PC-9 (cell line): ENCODE results near the gene CTSD. TPM values are rescaled to one million over a fixed set of nuclear protein-coding genes. Genes with fewer than 3 reads are reported as not detected.

Experiments used
- BruUV-seq: library from RNA; stranded (reverse); fragments of 400-500 nt; replicated peaks from 2 replicates; lab custom pipeline; 2021; lab: Mats Ljungman, UMichigan
- CTCF ChIA-PET: fragments of 300-600 bp; sonication (Branson Sonifier 250); formaldehyde crosslinking; loops from one replicate; lab custom pipeline; 2022; ENCODE audit warnings: antibody characterized with exemption; lab: Charles Lee
- POLR2A ChIA-PET: fragments of 300-600 bp; sonication (Branson Sonifier 250); formaldehyde crosslinking; loops from one replicate; lab custom pipeline; 2022; ENCODE audit warnings: antibody characterized with exemption; ENCODE audit not compliant: unreplicated experiment; lab: Charles Lee
- DNase-seq, 2 experiments: peaks; one replicate each; pipeline versions ENCODE4 v3.0.0 to v3.0.0-alpha.2; 2015 to 2022; ENCODE audit warnings: mixed read lengths in 1 of 2
- H2AFZ ChIP-seq: fragments of 200-600 bp; sonication (generic); 2 replicates; pipeline ENCODE4 v1.8.1; 2017; ENCODE audit warnings: antibody characterized with exemption
- H3F3A ChIP-seq: fragments of 200-600 bp; sonication (generic); 2 replicates; pipeline ENCODE4 v1.8.1; 2017; ENCODE audit warnings: antibody characterized with exemption, mild to moderate bottlenecking, low read depth; ENCODE audit not compliant: insufficient read depth
- H3K27ac ChIP-seq: fragments of 200-600 bp; sonication (generic); 2 replicates; pipeline ENCODE4 v1.6.1; 2016; ENCODE audit warnings: mixed run types
- H3K27me3 ChIP-seq: fragments of 200-600 bp; sonication (generic); 2 replicates; pipeline ENCODE4 v1.6.1; 2016; ENCODE audit warnings: low read depth, mixed run types; ENCODE audit not compliant: insufficient read depth
- H3K36me3 ChIP-seq: fragments of 200-600 bp; sonication (generic); 2 replicates; pipeline ENCODE4 v1.6.1; 2016; ENCODE audit warnings: low read depth, mixed run types
- H3K4me1 ChIP-seq: fragments of 200-600 bp; sonication (generic); replicated peaks from 2 replicates; pipeline ENCODE4 v1.6.1; 2016; ENCODE audit warnings: mixed run types; ENCODE audit not compliant: insufficient read depth
- H3K4me2 ChIP-seq: fragments of 200-600 bp; sonication (generic); 2 replicates; pipeline ENCODE4 v1.6.1; 2017; ENCODE audit warnings: mixed run types
- H3K4me3 ChIP-seq: fragments of 200-600 bp; sonication (generic); 2 replicates; pipeline ENCODE4 v1.6.1; 2016; ENCODE audit warnings: mixed run types
- H3K79me2 ChIP-seq: fragments of 200-600 bp; sonication (generic); 2 replicates; pipeline ENCODE4 v1.6.1; 2017; ENCODE audit warnings: low read depth, mixed run types
- H3K9me2 ChIP-seq: fragments of 200-600 bp; sonication (generic); 2 replicates; pipeline ENCODE4 v1.8.1; 2017; ENCODE audit warnings: mild to moderate bottlenecking; ENCODE audit not compliant: insufficient read depth
- H3K9me3 ChIP-seq: fragments of 200-600 bp; sonication (generic); 2 replicates; pipeline ENCODE4 v1.8.1; 2016; ENCODE audit warnings: low read depth; ENCODE audit not compliant: insufficient read depth
- H4K20me1 ChIP-seq: fragments of 200-600 bp; sonication (generic); 2 replicates; pipeline ENCODE4 v1.8.1; 2017; ENCODE audit not compliant: insufficient read depth
- EZH2 ChIP-seq: fragments of 200-600 bp; sonication (generic); IDR thresholded peaks from 2 replicates; pipeline ENCODE4 v1.8.0; 2017; ENCODE audit warnings: antibody characterized with exemption, low read depth
- intact Hi-C: fragments of 100-400 bp; cut with micrococcal nuclease; formaldehyde crosslinking; loops from one replicate; pipeline ENCODE4 v1.10.0; 2022; ENCODE audit not compliant: unreplicated experiment
- total RNA-seq: library from RNA; stranded (reverse); gene quantifications from 2 replicates; pipeline ENCODE4 v1.2.3, GENCODE V29; 2021
- TF ChIP-seq, protein P1 (sequence below): fragments of 200-600 bp; sonication (generic); conservative IDR thresholded peaks from 2 replicates; pipeline ENCODE4 v1.6.1; 2017; ENCODE audit warnings: mixed run types, antibody characterized with exemption, mild to moderate bottlenecking, moderate library complexity

Gene CTSD
- total RNA-seq, 1 experiment from 2014 or later = 735 TPM

DNA sequence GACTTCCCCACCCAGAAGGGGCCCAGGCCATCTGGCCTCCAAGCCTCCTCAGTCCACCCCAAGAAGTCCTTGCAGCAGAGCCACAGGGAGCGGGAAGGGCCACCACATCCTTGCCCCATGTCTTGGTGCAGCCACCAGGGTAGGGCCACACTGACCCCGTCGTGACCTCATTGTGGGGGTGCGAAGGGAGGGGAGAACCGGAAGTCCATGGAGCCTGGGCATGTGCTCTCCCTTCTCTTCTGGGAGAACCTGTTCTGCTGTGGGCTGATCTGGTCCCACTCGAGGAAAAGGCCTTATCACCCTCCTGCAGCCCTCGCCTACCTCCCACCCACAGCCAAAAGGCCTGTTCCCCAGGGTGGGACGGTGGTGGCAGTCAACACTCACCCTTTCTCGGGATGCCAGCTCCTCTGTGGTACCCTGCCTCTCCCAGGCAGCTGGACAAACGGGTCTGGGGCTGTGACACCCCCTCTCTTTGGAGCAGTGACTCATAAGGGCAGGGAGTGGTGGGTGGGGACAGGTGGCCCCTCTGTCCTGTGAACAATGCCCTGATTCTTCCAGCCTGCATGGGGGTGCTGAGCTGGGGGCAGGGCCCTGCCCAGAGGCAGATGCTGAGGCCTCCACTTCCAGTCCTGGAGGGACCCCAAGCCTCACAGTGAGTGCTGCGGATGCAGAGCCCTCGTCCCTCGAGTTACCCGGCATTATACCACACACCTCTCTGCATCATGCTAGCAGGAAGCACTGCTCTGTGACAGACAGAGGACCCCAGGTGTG is 14.6 kb upstream of the CTSD start:
- TF ChIP-seq, protein P1, sequence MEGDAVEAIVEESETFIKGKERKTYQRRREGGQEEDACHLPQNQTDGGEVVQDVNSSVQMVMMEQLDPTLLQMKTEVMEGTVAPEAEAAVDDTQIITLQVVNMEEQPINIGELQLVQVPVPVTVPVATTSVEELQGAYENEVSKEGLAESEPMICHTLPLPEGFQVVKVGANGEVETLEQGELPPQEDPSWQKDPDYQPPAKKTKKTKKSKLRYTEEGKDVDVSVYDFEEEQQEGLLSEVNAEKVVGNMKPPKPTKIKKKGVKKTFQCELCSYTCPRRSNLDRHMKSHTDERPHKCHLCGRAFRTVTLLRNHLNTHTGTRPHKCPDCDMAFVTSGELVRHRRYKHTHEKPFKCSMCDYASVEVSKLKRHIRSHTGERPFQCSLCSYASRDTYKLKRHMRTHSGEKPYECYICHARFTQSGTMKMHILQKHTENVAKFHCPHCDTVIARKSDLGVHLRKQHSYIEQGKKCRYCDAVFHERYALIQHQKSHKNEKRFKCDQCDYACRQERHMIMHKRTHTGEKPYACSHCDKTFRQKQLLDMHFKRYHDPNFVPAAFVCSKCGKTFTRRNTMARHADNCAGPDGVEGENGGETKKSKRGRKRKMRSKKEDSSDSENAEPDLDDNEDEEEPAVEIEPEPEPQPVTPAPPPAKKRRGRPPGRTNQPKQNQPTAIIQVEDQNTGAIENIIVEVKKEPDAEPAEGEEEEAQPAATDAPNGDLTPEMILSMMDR = no peak
- no peak for TF ChIP-seq EZH2
- Histone ChIP-seq H3K4me3 (no peak overlapping the region), H4K20me1 (no peaks in the 10 kb centered on the region), H3K4me1 (peaks cover 45% of the 10 kb centered on the region), H3K36me3 (no peaks in the 10 kb centered on the region), H3K27me3 (no peaks in the 10 kb centered on the region), H3K9me3 (no peaks in the 10 kb centered on the region), H3K9me2 (no peaks in the 10 kb centered on the region), H3K4me2 (peak overlapping the region; percentile 55), H3F3A (no peaks in the 10 kb centered on the region; the same call in 1 of the 2 replicates), H3K79me2 (no peaks in the 10 kb centered on the region), H2AFZ (no peak overlapping the region; the same call in 1 of the 2 replicates), H3K27ac (peak overlapping the region; percentile 41)
- intact Hi-C loops = no loop called here
- ChIA-PET POLR2A (interaction anchor here (0.6 to 1.5 kb wide), 3 partner anchors 16 to 560 kb away, joined by 3 to 10 read pairs (median 5); no protein-coding TSS in a partner anchor), CTCF (interaction anchor here (0.6 kb wide), 1 partner anchor 16 kb away, joined by 3 read pairs; no protein-coding TSS in a partner anchor)
- TSS peak; percentile 84 for BruUV-seq
- peak; percentile 65 to 77 for DNase-seq

DNA sequence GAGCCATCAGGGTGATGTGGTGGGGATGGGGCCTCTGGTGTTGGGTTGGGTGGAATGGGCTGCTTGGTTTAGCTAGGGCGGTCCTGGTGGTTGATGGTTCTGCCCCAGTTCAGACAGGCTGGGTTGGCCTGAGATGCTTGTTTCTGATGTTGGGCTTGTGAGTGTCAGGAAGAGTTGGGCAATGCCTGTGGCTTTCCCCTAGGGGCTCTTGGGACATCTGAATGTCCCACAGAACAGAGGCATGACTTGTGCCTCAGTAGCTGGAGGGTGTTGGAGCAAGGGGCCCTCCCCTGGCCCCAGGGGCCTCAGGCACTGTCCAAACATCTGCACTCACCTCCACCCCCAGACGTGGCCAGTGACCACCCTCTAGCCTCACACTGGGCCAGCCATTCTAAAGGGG is 14.0 kb upstream of the CTSD start:
- Histone ChIP-seq H3K27ac (peak overlapping the region; percentile 41), H3K9me3 (no peaks in the 10 kb centered on the region), H3K27me3 (no peaks in the 10 kb centered on the region), H3K4me1 (peaks cover 44% of the 10 kb centered on the region), H3K9me2 (no peaks in the 10 kb centered on the region), H3F3A (peaks cover under 1% of the 10 kb centered on the region; the same call in 1 of the 2 replicates), H3K36me3 (no peaks in the 10 kb centered on the region), H4K20me1 (no peaks in the 10 kb centered on the region), H3K4me3 (no peak overlapping the region), H3K4me2 (peak overlapping the region; percentile 55), H3K79me2 (no peaks in the 10 kb centered on the region), H2AFZ (no peak overlapping the region)
- BruUV-seq = no TSS peak
- intact Hi-C loops = no loop called here
- ChIA-PET POLR2A (interaction anchor here (0.6 kb wide), 1 partner anchor 560 kb away, joined by 10 read pairs; no protein-coding TSS in a partner anchor), CTCF (interaction anchor here (0.6 kb wide), 1 partner anchor 15 kb away, joined by 3 read pairs; no protein-coding TSS in a partner anchor)
- DNase-seq = no peak
- TF ChIP-seq, protein P1 = no peak
- no peak for TF ChIP-seq EZH2

DNA sequence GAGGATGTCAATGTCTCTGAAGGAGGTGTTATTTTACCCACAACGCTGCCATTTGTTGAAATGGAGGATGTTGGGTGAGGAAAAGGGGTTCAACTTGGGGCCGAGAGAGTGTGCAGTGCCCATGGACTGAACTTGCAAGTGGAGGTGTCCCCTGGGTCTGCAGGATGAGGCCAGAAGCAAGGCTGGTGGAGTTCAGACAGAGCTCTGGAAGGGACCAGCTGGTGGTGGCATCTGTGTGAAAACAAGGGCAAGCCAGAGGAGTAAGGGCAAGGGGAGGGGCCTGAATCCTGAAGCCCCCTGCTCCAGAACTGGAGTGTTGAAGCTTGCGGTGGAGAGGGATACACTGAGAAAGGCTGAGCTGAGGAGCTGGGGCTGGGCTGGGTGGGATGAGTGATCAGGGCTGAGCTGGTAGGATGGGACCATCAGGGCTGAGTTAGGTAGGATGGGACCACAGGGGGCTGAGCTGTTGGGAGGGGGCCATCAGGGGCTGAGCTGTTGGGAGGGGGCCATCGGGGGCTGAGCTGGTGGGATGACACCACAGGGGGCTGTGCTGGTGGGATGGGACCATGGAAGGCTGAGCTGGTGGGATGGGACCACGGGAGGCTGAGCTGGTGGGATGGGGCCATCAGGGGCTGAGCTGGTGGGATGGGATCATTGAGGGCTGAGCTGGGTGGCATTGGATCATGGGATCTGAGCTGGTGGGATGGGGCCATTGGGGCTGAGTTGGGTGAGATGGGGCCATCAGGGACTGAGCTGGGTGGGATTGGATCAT is 13.4 kb upstream of the CTSD start:
- BruUV-seq = no TSS peak
- Histone ChIP-seq H3K79me2 (no peaks in the 10 kb centered on the region), H3K9me2 (no peaks in the 10 kb centered on the region), H3K36me3 (no peaks in the 10 kb centered on the region), H3K4me3 (no peak overlapping the region), H3K4me1 (peaks cover 46% of the 10 kb centered on the region), H2AFZ (no peak overlapping the region), H3F3A (peaks cover 6% of the 10 kb centered on the region), H3K27ac (no peak overlapping the region), H3K9me3 (no peaks in the 10 kb centered on the region), H3K27me3 (no peaks in the 10 kb centered on the region), H3K4me2 (no peak overlapping the region; the same call in 1 of the 2 replicates), H4K20me1 (no peaks in the 10 kb centered on the region)
- TF ChIP-seq, protein P1 = no peak
- TF ChIP-seq EZH2 = no peak
- ChIA-PET CTCF (no interaction called here), POLR2A (interaction anchor here (0.6 kb wide), 1 partner anchor 16 kb away, joined by 36 read pairs; no protein-coding TSS in a partner anchor)
- intact Hi-C loops = no loop called here
- no peak for DNase-seq
